22Rv1 (cell line): ENCODE measurements around the gene RPL36.

ENCODE experiments used
- ZFX ChIP-seq: fragments of 450-650 bp; IDR thresholded peaks from 2 replicates; pipeline ENCODE4 v1.6.1; 2017; ENCODE audit warnings: antibody characterized with exemption, borderline replicate concordance
- TF ChIP-seq, protein P1 (sequence below): fragments of 450-650 bp; IDR thresholded peaks from 2 replicates; pipeline ENCODE4 v1.5.1; 2017; ENCODE audit warnings: mild to moderate bottlenecking

DNA sequence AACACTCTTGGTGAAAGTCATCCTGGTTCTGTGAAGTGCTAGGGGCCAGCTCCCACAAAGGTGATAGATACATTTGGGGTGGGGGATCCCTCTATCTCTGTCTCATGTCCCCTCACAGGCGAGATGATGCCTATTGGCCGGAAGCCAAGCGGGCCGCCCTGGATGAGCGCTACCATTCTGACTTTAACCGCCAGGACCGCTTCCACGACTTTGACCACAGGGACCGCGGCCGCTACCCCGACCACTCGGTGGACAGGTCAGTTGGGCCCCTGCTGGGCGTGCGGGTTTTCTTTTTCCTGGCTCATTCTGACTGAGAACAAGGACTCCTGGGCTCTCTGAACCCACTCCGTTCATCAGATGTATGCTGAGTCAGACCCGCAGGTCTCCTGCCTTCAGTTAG is 26.2 kb upstream of the RPL36 start:
- TF ChIP-seq, protein P1, sequence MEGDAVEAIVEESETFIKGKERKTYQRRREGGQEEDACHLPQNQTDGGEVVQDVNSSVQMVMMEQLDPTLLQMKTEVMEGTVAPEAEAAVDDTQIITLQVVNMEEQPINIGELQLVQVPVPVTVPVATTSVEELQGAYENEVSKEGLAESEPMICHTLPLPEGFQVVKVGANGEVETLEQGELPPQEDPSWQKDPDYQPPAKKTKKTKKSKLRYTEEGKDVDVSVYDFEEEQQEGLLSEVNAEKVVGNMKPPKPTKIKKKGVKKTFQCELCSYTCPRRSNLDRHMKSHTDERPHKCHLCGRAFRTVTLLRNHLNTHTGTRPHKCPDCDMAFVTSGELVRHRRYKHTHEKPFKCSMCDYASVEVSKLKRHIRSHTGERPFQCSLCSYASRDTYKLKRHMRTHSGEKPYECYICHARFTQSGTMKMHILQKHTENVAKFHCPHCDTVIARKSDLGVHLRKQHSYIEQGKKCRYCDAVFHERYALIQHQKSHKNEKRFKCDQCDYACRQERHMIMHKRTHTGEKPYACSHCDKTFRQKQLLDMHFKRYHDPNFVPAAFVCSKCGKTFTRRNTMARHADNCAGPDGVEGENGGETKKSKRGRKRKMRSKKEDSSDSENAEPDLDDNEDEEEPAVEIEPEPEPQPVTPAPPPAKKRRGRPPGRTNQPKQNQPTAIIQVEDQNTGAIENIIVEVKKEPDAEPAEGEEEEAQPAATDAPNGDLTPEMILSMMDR, result no peak
- TF ChIP-seq ZFX, result no peak
